ENCODE results near the gene CDCP2. TPM values are rescaled to one million over a fixed set of nuclear protein-coding genes. Genes with fewer than 3 reads are reported as not detected.

The CDCP2 gene
- total RNA-seq, 1 experiment from 2014 or later, result not detected

GRCh38 chr1:54112027-54112426, 40.8 kb downstream of the CDCP2 start:
- DNase-seq (ENCODE audit: low spot score) (no peak), ATAC-seq (no peak)
- no peak for TF ChIP-seq ZMAT4 (CRISPR knock-in tag; IDR thresholded peaks at IDR 0.05)
- TF ChIP-seq AFF4 (CRISPR knock-in tag; IDR thresholded peaks at IDR 0.05; ENCODE audit: borderline replicate concordance), result no peak
- Mint-ChIP-seq H3K27me3 (ENCODE audit: low read depth) (no peaks in the 10 kb centered on the region), H3K4me1 (0 out of 2 replicates have a peak, but pooled peaks cover 2% of the 10 kb centered on the region), H3K36me3 (no peaks in the 10 kb centered on the region), H3K9me3 (no peaks in the 10 kb centered on the region), H3K4me3 (no peak overlapping the region), H3K27ac (no peak overlapping the region)
- ChIA-PET CTCF (interaction anchor here (0.6 to 3.3 kb wide), 5 partner anchors 9 to 588 kb away, joined by 3 to 14 read pairs (median 5); no protein-coding TSS in a partner anchor), POLR2A (no interaction called here)

- ChIA-PET POLR2A (no interaction called here), CTCF (interaction anchor here (0.6 to 3.3 kb wide), 5 partner anchors 9 to 296 kb away, joined by 3 to 14 read pairs (median 3); no protein-coding TSS in a partner anchor)
- Mint-ChIP-seq H3K9me3 (no peaks in the 10 kb centered on the region), H3K27ac (no peak overlapping the region), H3K4me3 (no peak overlapping the region), H3K27me3 (ENCODE audit: low read depth) (no peaks in the 10 kb centered on the region), H3K4me1 (0 out of 2 replicates have a peak, but pooled peaks cover 2% of the 10 kb centered on the region), H3K36me3 (no peaks in the 10 kb centered on the region)
- ATAC-seq (no peak), DNase-seq (ENCODE audit: low spot score) (no peak)
- TF ChIP-seq E2F5 (CRISPR knock-in tag; IDR thresholded peaks at IDR 0.05) (no peak), PRDM15 (CRISPR knock-in tag; IDR thresholded peaks at IDR 0.05) (no peak), OVOL2 (CRISPR knock-in tag; IDR thresholded peaks at IDR 0.05; ENCODE audit: borderline replicate concordance) (no peak), CREB1 (CRISPR knock-in tag; IDR thresholded peaks at IDR 0.05) (no peak), RELA (CRISPR knock-in tag; IDR thresholded peaks at IDR 0.05; ENCODE audit: borderline replicate concordance) (no peak), ZNF121 (CRISPR knock-in tag; IDR thresholded peaks at IDR 0.05) (no peak), NFYB (CRISPR knock-in tag; conservative IDR thresholded peaks at IDR 0.05; ENCODE audit: low read depth) (no peak), GTF2I (CRISPR knock-in tag; conservative IDR thresholded peaks at IDR 0.05) (no peak), FOXK1 (CRISPR knock-in tag; IDR thresholded peaks at IDR 0.05) (no peak), MYBL2 (CRISPR knock-in tag; IDR thresholded peaks at IDR 0.05) (no peak), E2F4 (CRISPR knock-in tag; IDR thresholded peaks at IDR 0.05; ENCODE audit: borderline replicate concordance, low read depth) (no peak)
Measured at GRCh38 chr1:54111624-54112023, 41.2 kb downstream of the CDCP2 start.

Measured in WTC11 (cell line).